Adrenal gland (tissue), 5 donors: ENCODE measurements around the gene AGRN.

Experiments
- CTCF ChIP-seq, 6 experiments: fragments of 450-650 bp in 4 of 6; fragments of 200-600 bp in 2 of 6; sonication (generic) in 1 of 6; IDR thresholded peaks; 1 replicate in 5 of 6; 2 replicates in 1 of 6; pipeline versions ENCODE4 v1.5.1 to v1.8.0; 2016 to 2021; ENCODE audit warnings: antibody characterized with exemption in 6 of 6, mild to moderate bottlenecking in 2 of 6, moderate library complexity in 1 of 6
- POLR2A ChIP-seq, 2 donors: fragments of 450-650 bp; IDR thresholded peaks; one replicate each; pipeline ENCODE4 v1.6.1; 2017; ENCODE audit warnings: antibody characterized with exemption in 2 of 2, mild to moderate bottlenecking in 2 of 2, moderate library complexity in 1 of 2
- donor health status: DM: no; HTN: no; CAD: no.

GRCh38 chr1:1051127-1051810, 31.3 kb downstream of the AGRN start:
- TF ChIP-seq CTCF (IDR thresholded peaks at IDR 0.05) (no peak), POLR2A (IDR thresholded peaks at IDR 0.05) (no peak)
